HUES48 (cell line): ENCODE results near the gene TFIP11.

Source experiments
- H3K27ac ChIP-seq: one replicate; pipeline ENCODE4 v1.7.0; 2013; ENCODE audit warnings: low read depth, low read length, inconsistent platforms
- H3K27me3 ChIP-seq: 2 replicates; pipeline ENCODE4 v1.6.1; 2013; ENCODE audit warnings: mild to moderate bottlenecking, low read length; ENCODE audit not compliant: control insufficient read depth, insufficient read depth
- H3K36me3 ChIP-seq: 2 replicates; pipeline ENCODE4 v1.6.1; 2013; ENCODE audit warnings: low read length; ENCODE audit not compliant: control insufficient read depth, insufficient read depth
- H3K4me1 ChIP-seq: 2 replicates; pipeline ENCODE4 v1.6.1; 2013; ENCODE audit warnings: mild to moderate bottlenecking, low read length; ENCODE audit not compliant: control insufficient read depth, insufficient read depth
- H3K4me3 ChIP-seq: 2 replicates; pipeline ENCODE4 v1.5.1; 2013; ENCODE audit warnings: mild to moderate bottlenecking, low read depth, low read length
- H3K9ac ChIP-seq: 2 replicates; pipeline ENCODE4 v1.6.1; 2013; ENCODE audit warnings: mild to moderate bottlenecking, low read depth, low read length, moderate library complexity
- H3K9me3 ChIP-seq: 2 replicates; pipeline ENCODE4 v1.6.1; 2013; ENCODE audit warnings: low read length; ENCODE audit not compliant: control insufficient read depth, insufficient read depth

TFIP11 gene

DNA sequence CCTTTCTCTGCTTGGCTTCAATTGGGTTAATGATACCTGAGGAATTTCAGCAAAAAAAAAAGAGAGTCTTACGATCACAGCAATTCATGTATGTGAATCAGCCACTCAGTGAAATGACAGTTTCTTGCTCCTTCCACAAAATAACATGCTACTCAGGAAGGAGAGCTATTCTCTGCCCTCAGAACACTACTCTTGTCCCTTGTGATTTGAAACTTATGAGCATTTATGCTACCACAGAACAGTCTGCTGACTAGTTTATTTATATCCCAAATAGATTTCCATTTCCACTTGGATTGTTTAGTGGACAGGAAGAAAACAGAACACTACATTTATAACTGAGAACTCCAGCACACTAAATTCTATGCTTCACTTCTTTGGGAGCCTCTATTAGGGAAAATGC lies 8.5 kb downstream of the TFIP11 start:
- no peak overlapping the region for H3K4me3 ChIP-seq
- no peak overlapping the region for H3K9ac ChIP-seq
- 0 out of 2 replicates have a peak, but pooled peaks cover 6% of the 10 kb centered on the region for H3K4me1 ChIP-seq
- H3K9me3 ChIP-seq: no peaks in the 10 kb centered on the region
- peak overlapping the region; percentile 26 for H3K27ac ChIP-seq
- peaks cover 93% of the 10 kb centered on the region for H3K36me3 ChIP-seq
- H3K27me3 ChIP-seq: no peaks in the 10 kb centered on the region

DNA sequence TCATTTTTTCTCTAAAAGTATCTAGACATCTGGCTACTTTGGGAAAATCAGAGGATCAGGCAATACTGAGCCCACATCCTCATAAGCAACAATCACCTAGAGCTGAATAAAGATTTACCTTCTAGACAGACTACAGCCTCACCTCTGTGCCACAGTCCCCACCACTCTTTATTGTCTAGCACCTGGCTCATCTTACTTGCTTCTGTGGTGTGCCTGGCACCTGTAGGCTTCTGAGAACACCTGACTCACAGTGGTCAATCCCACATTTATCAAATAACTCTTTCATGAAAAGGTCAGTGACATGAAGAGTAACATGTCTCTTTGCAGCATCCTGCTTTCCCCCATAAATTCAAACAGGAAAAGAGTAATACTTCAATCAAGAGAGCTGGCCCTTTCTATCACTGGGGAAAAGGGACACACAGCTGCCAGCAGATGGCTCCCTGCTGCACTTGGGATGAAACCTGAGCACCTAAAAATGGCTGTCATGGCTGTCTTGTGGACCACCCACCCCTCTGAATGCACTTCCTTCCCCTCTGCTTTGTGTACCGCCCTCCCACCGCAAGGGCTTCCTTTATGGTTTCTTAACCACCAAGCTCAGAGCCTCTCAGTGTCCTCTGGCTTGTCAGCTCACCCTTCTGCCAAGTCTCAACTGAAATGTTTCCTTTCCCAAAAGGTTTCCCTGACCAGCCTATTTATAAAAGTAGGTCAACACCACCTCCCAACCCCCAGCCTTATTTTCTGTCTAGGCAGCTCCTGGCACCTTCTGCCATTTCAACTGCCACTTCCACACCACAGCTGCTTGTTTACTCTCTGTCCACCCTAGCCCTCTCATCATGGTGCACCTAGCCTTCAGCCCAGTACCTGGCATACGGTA lies 9.3 kb downstream of the TFIP11 start:
- Histone ChIP-seq H3K4me1 (0 out of 2 replicates have a peak, but pooled peaks cover 6% of the 10 kb centered on the region), H3K9ac (no peak overlapping the region), H3K9me3 (no peaks in the 10 kb centered on the region), H3K27ac (peak overlapping the region; percentile 26), H3K27me3 (no peaks in the 10 kb centered on the region), H3K4me3 (no peak overlapping the region), H3K36me3 (peaks cover 91% of the 10 kb centered on the region)

DNA sequence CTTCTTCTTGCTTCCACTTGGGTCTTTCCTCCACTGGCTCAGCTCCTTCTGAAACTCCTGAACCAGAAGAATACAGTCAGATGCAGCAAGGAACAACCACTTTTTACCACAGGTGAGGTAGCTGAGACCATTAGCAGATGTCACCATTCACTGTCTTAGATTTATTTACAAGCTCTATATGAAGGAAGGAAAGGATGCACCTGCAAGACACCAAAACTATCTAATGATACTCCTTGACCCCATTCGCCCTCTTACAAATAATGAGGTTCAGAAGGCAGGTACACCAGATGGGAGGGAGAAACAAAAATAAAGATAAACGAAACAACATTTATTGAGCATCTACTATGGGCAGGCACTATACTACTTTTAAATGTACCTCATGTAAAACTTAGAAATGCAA lies 10.3 kb downstream of the TFIP11 start:
- no peaks in the 10 kb centered on the region for H3K27me3 ChIP-seq
- H3K27ac ChIP-seq: no peak overlapping the region
- no peaks in the 10 kb centered on the region for H3K9me3 ChIP-seq
- H3K4me1 ChIP-seq: 0 out of 2 replicates have a peak, but pooled peaks cover 6% of the 10 kb centered on the region
- peaks cover 86% of the 10 kb centered on the region for H3K36me3 ChIP-seq
- H3K4me3 ChIP-seq: no peak overlapping the region
- no peak overlapping the region for H3K9ac ChIP-seq

DNA sequence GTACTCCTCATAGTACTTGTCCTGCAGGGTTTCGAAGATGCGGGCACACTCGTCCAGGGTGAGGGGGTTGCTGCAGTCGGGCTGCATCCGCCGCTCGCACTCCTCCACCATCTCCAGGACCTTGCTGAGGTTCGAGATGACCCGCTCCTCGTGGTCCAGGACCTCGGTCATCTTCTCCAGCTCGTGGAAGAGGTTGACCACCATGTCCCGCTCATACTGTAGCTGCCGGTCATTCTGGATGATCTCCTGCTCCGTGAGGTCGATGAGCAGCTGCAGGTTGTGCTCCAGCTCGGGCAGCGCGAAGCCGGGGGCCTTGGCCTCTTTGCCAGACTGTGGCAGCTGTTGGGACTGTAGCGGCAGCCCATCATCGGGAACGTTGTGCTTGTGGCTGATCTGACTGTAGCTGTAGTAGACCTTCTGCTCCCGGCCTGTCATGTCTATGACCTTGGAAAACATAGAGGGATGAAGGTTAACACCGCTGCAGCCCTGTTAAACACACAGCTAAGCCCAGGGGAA lies 13.0 kb downstream of the TFIP11 start:
- H3K27ac ChIP-seq: no peak overlapping the region
- no peak overlapping the region for H3K9ac ChIP-seq
- no peak overlapping the region for H3K4me3 ChIP-seq
- H3K4me1 ChIP-seq: 0 out of 2 replicates have a peak, but pooled peaks cover 6% of the 10 kb centered on the region
- no peaks in the 10 kb centered on the region for H3K9me3 ChIP-seq
- H3K36me3 ChIP-seq: peaks cover 89% of the 10 kb centered on the region
- no peaks in the 10 kb centered on the region for H3K27me3 ChIP-seq

DNA sequence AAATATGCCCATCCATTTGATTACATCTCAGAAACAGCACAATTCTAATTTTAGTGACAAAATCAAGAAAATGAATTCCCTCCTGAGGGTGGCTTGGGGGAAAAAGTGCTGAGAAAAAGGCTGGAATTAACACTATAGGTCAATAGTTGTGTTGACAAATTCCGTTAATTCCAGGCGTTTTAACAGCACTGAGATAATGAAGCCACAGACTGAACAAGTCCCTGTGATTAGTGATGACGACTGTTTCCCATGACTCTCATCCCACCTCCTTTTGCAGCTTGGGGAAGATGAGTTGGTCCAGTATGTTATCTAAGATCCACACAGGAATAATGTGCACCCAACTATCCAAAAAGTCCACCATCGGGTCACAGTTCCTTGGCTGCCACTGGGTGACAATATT lies 15.8 kb downstream of the TFIP11 start:
- Histone ChIP-seq H3K4me3 (no peak overlapping the region), H3K27ac (no peak overlapping the region), H3K4me1 (no peaks in the 10 kb centered on the region), H3K9ac (no peak overlapping the region), H3K9me3 (no peaks in the 10 kb centered on the region), H3K36me3 (peaks cover 88% of the 10 kb centered on the region), H3K27me3 (no peaks in the 10 kb centered on the region)

DNA sequence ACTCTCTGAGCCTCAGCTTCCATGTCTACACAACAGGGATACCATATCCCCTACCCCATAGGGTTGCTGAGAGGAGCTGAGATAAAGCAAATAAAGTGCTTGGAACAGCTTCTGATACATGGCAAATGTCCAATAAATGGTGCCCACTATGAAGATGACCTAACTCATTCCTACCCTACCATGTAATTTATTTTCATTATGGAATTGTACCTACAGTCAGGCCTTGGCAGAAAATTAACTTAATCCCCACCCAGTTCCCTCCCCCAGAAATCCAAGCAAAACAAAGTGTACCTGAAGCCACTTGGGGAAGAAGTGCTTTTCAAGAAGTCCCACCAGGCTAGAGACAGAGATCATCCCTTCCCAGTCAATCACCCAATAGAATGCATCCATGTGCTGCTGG lies 17.8 kb downstream of the TFIP11 start:
- Histone ChIP-seq H3K27ac (no peak overlapping the region), H3K9ac (no peak overlapping the region), H3K4me1 (no peaks in the 10 kb centered on the region), H3K4me3 (no peak overlapping the region), H3K36me3 (peaks cover 89% of the 10 kb centered on the region), H3K9me3 (no peaks in the 10 kb centered on the region), H3K27me3 (no peaks in the 10 kb centered on the region)

DNA sequence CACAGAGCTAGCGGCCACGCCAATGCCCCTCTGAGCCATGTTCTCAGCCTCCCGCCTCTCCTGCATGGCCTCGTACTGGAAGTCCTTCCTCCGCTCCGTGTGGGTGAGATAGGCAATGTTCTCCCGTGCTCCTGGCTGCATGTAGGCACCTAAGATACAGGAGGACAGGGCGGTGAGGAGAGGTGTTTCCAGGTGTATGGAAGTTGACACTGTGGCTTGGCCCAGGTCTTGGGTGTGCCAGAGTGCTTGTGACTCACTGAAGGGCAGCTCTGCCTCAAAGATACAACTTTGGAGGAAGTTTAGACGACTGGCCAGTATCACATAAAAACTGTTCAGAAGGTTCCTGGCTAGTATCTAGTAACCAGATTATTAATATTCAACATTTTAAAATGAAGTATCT lies 20.1 kb downstream of the TFIP11 start:
- Histone ChIP-seq H3K36me3 (peaks cover 98% of the 10 kb centered on the region), H3K4me3 (no peak overlapping the region), H3K9me3 (no peaks in the 10 kb centered on the region), H3K27ac (no peak overlapping the region), H3K9ac (no peak overlapping the region), H3K4me1 (no peaks in the 10 kb centered on the region), H3K27me3 (no peaks in the 10 kb centered on the region)

DNA sequence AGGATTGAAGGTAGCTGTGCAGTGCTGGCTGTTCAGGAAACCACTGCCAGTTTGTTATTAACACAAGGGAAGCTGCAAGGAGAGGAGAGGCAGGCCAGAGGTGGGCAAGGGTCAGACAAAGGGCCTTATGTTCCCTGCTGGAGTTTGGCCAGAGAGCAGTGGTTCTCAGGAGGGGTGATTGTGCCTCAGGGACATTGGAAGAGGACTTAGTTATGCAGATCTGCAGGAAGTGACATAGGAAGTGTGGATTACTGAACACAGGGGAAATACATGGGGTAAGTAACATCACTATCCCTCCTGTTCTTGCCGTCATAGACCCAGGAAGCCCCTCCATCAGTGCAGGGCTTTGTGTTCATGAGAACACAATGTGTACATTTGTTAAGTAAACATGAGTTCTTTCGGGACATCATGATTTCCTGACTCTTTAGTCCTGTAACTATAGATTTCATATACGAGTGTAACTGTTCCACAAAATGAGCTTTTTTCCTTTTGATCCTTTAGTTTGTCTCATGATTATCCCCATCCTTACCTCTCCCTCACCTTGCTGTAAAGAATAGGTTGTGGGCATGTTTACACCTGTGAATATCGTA lies 22.7 kb downstream of the TFIP11 start:
- H3K9ac ChIP-seq: no peak overlapping the region
- no peaks in the 10 kb centered on the region for H3K9me3 ChIP-seq
- no peaks in the 10 kb centered on the region for H3K27me3 ChIP-seq
- H3K27ac ChIP-seq: no peak overlapping the region
- peaks cover 4% of the 10 kb centered on the region; the same call in 1 of the 2 replicates for H3K4me1 ChIP-seq
- H3K36me3 ChIP-seq: peaks cover 89% of the 10 kb centered on the region
- H3K4me3 ChIP-seq: no peak overlapping the region

DNA sequence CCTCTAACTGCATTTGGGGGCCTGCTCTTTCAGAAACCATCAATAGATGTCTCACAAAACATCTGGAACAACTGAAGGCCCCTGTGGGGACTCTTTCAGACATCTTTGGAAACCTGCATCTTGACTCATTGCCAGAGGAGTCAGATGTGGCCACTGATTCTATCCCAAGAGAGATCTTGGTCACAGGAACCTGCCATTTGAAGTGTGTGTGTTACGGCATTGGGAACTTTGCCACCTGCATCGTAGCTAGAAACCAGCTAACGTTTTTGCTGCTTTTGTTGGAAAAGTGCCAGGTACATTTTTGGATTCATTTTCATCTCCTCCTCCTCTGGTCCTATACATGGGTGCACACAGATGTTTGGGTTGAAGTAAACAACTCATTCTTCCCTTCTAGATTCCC lies 24.3 kb downstream of the TFIP11 start:
- Histone ChIP-seq H3K4me1 (peaks cover 9% of the 10 kb centered on the region; the same call in 1 of the 2 replicates), H3K36me3 (peaks cover 74% of the 10 kb centered on the region), H3K27ac (no peak overlapping the region), H3K9ac (no peak overlapping the region), H3K4me3 (no peak overlapping the region), H3K27me3 (no peaks in the 10 kb centered on the region), H3K9me3 (no peaks in the 10 kb centered on the region)

DNA sequence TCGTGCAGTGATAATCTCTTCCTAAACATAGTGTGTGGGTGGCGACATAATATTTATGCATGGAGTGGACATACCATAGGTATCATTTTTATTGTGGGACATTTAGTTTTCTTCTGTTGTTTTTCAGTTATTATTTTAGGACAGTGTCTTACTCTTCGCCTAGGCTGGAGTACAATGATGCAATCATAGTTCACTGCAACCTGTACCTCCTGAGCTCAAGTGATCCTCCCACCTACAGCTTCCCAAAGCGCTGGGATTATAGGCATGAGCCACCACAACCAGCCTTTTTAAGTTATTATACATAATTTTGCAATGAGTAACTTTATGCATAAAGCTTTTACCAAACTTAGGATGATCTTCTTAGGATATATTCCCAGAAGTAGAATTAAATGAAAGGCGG lies 25.9 kb downstream of the TFIP11 start:
- H3K4me1 ChIP-seq: peaks cover 20% of the 10 kb centered on the region
- H3K36me3 ChIP-seq: peaks cover 65% of the 10 kb centered on the region
- no peak overlapping the region for H3K9ac ChIP-seq
- no peak overlapping the region for H3K27ac ChIP-seq
- no peaks in the 10 kb centered on the region for H3K9me3 ChIP-seq
- no peaks in the 10 kb centered on the region for H3K27me3 ChIP-seq
- no peak overlapping the region for H3K4me3 ChIP-seq

DNA sequence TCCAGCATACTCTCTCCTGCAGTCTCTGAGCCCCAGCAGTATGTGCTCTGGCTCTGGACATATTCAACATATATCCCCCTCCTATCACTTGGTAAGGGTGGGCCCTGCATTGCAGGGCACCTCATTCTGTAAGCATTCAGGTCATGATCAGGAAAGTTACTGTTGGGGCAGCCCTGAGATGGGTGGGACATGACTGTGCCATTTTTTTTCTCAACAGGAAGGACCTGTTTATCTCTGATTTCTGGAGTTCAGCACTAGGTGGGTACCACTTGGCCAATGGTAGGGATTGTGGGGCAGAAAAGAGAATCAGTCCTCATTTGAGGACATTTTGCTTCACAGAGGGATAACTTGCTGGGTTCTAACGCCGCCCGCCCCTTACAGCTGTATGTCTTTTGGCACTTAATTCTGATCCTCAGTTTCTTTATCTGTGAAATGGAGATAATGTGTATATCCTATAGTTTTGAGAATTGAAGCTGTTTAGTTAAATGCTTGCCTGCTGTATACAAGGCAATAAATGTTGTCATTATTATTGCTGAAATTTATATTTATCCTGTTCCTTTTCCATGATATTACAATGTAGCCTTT lies 26.4 kb downstream of the TFIP11 start:
- Histone ChIP-seq H3K9me3 (no peaks in the 10 kb centered on the region), H3K9ac (no peak overlapping the region), H3K36me3 (peaks cover 60% of the 10 kb centered on the region), H3K4me3 (no peak overlapping the region), H3K4me1 (peaks cover 23% of the 10 kb centered on the region), H3K27ac (no peak overlapping the region), H3K27me3 (no peaks in the 10 kb centered on the region)
